Activated CD8-positive, alpha-beta memory T cell treated with anti-CD3 and anti-CD28 coated beads for 24 hours (primary cell): Measurements from ENCODE around the gene HSPBP1.
A peak's percentile ranks its signal among the peaks of the same experiment; 100 is the strongest.

ENCODE experiments used
- DNase-seq: peaks from one replicate; pipeline ENCODE4 v3.0.0-alpha.2; 2020

HSPBP1 gene

DNA sequence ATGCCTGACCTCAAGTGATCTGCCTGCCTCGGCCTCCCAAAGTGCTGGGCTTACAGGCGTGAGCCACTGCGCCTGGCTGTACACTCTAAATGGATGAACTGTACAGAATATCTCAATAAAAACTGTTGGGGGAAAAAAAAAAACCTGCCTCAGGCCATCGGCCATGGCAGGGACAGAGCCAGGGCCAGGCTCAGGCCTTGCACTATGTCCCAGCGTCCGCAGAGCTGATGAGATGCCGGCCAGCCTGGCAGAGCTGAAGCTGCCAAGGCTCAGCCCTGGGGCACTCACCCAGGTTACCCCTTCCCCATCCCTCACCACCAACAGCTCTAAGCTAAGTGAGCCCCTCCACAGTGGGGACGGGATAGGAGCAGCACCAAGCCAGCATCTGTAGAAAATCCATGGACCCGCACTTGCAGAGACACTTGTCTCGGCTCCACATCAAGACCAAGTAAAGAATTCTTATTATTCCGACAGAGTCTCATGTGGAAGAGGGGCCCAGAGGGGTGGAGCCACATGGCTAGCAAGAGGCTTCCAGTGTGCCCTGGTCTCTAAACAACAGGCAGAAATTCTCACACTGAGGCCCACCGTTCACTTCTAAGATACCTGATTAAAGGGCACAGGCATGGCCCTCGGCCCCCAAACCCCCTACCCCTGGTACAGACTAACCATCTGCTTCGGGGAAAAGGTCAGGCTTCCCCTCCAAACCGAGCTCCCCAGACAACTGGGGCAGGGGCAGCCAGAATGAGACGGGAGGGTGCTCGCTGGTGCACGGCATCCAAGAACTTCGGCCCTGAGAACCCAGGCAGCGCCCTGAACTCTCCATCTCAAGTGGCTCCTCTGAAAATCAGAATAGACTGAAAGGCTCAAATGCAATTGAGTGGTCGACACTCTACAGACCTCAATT, 26.9 kb downstream of the HSPBP1 start:
- no peak for DNase-seq

DNA sequence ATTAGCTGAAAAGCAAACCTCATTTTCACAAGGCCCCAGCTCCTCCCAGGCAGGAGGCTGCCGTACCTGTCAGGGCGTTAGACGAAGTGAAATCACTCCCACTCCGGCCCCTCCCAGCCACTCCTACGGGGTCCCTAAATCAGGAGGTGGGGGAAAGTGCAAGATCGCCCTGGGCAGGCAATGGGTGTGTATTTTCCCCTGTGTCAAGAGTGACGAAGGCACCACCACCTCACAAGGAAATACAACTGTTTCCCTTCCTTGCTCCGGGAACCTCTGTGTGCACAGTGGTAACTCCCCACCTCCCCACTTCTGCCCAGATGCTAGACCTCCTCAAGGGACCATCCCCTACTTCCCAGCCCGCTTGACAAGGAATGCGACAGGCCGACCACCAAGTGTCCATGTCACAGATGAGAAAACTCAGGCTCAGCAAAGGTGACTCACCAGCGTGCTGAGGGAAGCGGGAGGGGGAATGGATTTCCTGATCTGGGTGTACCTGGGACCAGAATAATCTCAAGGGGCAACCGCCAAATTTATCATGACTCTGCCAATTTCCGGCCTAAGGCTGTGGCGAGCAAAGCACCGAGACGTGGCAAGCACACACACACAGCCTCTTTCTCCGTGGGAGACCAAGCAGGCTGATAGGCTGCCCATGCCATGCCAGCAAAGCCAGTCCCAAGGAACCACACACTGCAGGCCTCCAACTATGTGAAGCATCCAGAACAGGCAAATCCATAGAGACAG, 28.4 kb downstream of the HSPBP1 start:
- DNase-seq: peak; percentile 74

DNA sequence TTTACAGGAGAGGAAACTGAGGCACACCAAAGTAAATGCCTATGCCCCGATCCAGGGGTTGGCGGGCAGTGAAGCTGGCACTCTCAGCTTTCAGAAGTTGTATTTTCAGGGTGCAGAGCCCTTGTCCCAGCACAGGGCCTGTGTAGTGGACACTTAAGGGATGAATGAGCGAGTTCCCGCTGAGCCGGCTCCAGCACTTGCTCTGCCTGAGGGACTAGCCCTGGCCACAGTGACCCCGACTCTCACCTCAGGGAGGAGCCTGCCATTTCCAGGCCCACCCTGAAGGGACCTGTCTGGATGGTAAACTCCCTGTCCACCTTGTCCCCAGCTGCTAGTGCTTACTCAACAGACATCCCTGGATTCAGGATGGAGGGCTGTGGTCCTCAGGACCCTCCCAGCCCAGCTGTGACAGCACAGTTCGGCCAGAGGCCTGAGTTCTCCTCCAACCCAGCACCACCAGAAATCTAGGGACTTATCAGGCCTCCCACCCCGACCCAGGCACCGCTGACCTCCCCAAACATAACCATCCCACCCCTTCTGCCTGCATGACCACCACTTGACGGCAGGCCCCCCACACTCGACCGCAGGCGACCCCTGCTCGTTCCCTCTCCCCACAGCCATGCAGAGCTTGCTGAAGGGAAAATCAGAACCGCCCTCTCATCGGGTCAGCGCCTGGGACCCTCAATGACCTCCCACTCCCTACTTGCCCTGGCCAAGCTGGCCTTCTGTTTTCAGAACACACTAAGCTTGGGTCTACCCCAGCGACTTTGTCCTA, 29.5 kb downstream of the HSPBP1 start:
- DNase-seq: no peak

DNA sequence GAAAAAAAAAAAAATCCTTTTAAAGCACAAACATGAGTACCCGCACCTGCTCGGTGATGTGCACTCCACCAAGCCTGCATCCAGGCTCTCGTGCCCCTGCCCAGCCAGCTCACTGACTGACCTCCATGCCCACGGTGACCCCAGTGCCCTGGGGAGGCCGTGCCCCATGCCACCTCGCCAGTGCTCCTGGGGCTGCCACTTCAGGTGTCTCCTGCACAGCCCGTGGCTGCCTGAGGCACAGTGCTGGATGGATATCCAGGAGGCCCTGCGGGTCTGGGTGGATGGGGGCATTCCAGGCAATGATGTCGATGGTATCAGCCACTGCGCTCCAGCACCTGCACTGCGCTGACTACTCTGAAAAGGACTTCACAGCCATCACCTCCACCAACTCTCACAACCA, 30.1 kb downstream of the HSPBP1 start:
- DNase-seq: no peak

DNA sequence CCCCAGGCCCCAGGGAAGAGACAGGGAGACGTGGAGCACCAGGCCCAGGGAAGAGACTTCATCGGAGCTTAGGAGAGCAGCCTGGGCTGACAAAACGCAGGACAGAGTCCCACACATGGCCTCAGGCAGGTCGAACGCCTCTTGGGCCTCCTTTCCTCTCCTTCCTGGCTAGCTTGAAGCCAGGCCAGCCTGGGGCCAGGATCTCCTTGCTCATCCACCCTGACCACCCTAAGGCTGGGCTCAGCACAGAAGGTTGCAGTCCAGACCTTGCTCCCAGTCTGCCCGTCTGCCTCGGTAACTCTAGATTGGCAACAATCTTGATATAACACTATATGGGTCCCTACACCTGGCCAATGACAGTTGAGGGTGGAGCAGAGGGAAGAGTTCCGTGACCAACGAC, 31.2 kb downstream of the HSPBP1 start:
- no peak for DNase-seq

DNA sequence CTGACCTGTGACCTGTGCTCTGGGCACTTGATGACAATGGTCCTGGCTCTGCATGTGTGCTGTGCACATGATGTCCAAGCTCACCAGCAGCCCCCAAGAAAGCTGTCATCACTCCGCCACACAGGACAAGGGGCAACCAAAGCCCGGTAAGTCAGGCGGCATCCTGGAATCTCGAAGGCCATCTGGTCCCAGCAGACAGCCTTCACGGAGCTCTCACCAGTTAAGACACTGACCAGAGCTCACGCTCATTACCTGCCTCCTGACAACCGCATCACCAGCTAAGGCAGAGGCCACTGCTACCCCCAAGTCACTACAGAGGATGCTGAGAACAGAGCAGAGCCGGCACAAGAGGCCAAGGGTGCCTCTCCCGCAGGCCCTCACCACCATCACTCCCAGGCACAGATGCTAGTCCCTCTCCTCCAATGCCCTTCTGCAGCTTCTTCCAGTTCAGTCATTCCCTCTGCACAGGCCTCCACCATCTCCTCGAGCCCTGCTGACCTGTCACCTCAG, 31.7 kb downstream of the HSPBP1 start:
- DNase-seq: no peak

DNA sequence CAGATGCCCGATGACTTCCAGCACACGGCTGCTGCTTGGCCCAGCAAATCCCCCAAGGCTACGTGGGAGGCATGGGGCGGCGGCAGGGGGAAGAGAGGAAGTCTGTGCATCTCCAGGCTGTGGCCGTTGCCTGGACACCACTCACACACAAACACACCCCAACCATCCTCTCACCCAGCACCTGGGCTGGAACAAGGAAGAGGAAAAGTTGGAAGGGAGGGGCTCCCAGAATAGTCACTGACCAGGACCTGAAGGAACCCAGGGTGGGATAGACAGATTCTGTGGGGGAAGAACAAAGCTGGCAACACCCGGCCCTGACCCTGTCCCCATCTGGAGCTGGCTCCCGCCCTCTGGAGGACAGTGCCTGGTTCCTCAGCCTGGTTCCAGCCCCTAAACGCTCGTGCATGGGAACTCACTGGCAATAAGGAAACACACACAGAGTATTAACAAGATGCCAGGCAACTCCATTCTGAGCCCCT, 32.2 kb downstream of the HSPBP1 start:
- DNase-seq: no peak

DNA sequence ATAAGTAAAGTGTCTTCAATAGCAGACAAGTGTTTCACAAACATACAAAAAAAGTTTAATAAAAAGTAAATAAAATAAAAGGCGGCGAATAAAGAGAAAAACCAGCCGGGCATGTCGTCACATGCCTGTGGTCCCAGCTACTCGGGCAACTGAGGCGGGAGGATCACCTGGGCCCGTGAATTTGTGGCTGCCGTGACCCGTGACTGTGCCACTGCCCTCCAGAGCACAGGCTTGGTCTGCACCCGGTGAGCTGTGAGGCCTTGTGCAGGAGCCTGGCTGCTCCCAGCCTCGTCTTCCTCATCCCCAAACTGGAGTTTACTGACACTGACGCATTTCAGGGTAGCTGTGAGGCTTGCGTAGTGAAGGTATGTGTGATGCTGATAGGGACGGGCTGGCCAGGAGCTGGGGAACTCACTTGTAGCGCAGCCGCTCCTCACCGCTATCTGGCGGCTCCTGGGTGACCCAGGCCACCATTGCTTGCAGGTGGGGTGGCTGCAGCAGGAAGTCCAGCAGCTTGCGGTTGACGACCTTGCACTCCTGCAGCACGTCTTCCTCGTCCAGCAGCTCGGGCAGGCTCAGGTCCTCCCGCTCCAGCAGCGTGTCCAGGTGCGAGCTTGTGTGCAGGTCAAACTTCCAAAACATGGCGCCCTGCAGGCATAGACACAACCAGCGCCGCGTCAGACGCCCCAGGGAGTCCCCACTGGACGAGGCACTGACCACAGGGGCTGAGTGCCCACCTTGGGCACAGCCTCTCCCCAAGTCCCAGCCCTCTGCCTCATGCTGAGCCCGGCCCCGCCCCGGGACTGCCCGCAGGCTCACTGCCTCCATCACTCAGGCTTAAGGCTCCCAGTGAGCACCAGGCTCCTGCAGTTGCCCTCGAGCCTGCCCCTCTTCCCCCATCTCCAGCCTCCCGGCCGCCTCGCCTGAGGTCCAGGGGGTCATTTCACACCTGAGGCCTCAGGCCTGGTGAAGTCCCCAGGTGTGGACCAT, 33.2 kb downstream of the HSPBP1 start:
- DNase-seq: no peak

DNA sequence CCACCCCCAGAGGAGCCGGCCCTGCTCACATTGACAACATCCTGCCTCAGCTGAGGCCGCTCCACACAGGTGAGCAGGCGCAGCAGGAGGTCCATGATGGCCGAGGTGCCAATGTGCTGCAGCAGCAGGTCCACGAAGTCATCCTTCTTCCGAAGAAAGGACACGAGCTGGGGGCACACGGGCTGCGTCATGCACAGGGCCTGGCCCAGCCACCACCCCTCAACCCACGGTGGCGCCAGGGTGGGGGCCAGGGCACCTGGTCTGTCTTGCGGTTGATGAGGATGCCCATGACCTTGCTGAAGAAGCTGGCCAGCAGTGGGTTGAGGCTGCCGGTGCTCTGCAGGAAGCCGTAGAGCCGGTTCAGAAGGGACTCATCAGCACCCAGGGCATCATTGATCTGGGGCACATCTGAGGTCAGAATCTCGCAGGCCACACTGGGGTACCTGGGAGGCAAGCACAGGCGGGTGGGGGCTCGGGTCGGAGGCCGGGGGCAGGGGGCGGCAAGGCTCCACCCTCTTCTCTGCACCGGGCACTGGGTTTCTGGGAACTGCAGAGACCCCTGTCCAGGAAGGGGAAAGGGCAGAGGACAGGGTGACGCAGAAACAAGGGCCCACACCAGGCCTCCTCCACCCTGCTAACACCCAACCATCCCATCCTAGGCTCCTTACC, 34.5 kb downstream of the HSPBP1 start:
- DNase-seq: no peak

DNA sequence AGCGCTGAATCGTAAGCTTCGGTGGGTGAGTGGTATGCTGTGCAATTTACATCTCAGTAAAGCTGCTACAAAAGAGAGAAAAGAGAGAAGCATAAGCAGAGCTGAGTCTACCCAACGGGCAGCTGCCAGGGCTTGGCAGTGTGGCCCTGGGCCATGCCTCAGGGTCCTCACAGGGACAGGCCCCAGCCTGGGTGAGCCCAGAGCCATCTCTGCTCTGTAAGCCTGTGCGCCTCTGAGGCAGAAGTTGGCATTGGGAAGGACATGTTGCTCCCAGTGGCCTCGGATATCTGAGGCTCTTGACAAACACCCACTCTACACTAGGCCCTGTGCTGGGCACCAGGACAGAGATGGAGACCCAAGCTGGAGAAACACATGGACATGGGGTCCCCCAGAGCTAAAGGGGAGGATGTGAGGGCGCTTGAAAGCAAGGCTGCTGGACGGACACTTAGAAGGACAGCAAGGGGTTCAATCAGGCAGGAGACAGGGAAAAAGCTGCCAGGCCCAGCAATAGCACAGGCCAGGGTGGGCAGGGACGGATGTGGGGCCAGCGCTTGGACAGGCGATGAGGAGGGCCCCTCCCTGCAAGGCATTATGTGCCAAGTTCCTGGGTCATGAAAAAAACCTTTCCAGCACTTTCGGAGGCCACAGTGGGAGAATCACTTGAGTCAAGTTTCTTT, 35.8 kb downstream of the HSPBP1 start:
- DNase-seq: no peak

DNA sequence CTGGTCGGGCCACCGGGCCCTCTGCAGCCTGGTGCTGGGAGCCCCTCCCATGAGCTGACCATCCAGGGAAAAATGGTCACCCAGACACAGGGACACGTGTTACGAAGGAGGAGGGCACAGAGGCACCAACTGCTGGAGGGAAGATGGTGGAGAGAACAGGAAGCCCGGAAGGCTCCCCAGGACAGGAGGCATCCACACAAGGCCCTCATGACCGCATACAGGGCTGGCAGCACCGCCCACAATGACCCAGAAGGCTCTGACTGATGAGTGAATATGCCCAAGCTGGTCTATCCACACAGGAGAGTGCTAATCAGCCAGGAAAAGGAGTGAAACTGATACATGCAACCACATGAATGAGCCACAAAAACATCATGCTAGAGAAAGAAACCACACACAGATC, 37.4 kb downstream of the HSPBP1 start:
- no peak for DNase-seq

DNA sequence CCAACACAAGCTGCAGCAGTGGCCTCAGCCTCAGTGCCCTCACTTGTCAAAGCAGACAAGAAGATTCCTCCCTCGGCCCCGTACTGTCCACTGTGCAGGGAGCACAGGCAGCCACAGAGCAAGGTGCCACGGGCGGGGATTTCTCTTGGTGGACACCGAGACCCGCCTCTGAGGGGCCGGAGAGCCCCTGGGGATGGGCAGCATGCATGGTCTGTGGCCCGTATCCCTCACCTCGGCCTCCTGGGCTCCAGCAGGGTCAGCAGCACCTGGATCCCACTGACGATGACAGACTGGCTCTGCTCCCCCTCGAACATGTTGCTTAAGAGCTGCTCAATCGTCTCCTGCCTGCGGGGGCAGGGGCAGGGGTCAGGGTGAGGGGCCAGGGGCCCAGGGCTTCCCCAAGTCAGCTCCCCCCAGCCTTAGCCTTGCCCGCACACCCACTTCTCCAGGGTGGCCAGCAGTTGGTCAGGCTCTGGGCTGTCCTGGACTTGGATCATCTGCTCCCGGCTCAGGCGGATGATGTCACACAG, 37.9 kb downstream of the HSPBP1 start:
- no peak for DNase-seq

DNA sequence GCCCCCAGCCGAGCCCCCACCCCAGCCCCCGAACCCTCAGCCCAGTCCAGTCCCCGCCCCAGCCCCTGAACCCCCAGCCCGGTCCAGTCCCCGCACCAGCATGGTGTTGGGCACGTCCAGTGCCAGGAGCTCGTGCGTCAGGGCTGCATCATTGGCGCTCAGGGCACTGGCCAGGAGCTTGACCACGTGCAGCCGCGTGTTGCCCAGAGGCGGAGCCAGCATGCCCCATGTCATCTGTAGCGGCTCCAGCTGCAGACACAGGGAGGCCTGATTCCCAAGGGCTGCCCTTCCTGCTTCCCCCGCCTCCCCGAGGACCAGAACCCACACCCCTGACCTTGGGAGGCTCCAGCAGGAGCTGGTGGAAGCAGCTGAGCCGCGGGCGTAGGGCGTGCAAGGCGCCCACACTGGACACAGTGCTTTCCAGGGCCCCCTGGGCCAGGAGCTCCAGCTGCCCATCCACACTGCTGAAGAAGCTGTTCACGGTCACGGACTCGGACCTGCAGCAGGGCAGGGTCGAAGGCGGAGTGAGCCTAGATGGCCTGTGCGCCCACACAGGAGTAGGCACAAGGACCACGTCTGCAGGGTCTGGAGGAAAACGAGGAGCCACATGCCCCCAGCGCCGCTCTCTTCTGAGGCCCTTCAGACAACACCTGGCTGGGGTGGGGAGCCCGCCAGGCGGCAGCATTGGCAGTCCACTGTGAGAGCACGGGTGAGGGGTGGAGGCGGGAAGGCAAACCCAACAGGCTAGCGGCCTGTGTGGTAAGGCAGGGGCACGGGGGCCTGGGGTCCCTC, 38.6 kb downstream of the HSPBP1 start:
- no peak for DNase-seq

DNA sequence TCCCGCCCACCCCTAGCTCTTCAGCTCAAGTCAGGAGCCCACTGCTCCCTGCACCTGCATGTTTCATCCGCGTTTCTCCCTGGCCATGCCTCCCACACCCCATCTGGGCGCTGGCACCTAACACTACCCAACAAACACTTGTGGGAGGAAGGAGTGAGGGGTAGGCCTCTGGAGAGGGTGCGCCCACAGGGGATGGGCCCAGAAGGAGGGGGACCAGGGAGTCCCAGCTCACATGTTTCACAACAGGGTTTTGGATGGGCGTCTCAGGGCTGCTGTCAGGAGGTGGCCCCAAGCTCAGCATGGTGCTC, 39.2 kb downstream of the HSPBP1 start:
- no peak for DNase-seq

DNA sequence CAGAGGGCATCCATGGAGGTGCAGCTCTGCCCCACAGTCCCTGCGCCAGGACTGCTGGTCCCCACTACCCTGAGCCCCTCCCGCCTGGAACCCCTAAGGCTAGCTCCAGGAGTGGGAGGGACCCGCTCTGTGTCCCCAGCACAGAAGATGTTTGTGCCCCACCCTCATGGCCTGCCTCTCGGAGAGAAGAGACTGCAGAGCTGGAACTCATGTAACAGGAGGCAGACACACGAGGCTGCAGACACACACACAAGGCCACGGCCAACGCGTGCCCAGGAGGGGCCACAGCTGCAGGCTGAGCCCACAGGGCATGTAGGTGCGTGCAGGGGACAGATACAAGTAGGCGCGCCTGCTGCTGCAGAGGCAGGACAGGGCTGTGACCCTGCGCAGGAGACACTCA, 40.9 kb downstream of the HSPBP1 start:
- no peak for DNase-seq

DNA sequence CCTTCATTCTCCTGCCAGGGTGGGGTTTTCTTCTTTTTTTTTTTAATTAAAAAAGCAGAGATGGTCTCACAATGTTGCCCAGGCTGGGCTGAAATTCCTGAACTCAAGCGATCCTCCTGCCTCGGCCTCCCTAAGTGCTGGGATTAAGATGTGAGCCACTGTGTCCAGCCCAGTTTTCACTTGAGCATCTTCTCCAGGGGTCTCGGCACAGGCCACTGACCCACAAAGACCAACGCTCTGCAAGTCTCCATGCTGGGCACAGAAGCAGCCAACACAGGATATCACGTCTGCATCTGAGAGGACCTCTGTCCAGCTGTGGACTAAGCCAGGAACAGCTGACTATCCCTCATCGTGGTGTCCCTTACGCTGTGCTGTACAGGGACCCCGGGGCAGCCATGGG, 41.9 kb downstream of the HSPBP1 start:
- DNase-seq: no peak

DNA sequence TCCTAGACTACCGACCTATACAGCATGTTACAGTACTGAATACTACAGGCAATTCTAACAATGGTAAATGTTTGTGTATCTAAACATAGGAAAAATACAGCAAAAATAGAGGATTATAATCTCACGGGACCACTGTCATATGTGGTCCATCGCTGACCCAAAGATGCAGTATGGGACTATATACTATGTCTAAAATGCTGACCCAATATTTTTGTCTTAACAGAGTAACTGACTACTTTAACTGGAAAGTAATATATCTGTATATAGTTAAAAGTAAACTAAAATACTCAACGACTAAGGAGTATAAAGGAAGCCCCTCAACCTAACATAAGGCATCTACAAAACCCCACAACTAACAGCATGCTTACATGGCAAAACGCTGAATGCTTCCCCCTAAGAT, 46.9 kb downstream of the HSPBP1 start:
- no peak for DNase-seq

DNA sequence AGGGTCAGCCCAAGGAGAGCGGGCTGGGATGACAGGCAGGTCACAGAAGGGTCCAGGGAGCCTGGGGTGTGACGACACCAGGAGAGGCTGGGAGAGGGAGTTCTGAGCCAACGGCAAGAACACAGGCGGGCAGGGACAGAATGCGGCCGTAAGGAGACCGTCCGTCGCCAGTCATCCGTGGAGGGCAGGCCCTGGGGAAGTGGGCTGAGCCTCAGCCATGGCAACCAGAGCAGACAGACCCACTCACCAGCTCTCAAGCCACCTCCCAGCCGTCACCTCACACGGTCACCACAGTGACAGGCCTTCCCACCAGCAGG, 47.7 kb downstream of the HSPBP1 start:
- no peak for DNase-seq

DNA sequence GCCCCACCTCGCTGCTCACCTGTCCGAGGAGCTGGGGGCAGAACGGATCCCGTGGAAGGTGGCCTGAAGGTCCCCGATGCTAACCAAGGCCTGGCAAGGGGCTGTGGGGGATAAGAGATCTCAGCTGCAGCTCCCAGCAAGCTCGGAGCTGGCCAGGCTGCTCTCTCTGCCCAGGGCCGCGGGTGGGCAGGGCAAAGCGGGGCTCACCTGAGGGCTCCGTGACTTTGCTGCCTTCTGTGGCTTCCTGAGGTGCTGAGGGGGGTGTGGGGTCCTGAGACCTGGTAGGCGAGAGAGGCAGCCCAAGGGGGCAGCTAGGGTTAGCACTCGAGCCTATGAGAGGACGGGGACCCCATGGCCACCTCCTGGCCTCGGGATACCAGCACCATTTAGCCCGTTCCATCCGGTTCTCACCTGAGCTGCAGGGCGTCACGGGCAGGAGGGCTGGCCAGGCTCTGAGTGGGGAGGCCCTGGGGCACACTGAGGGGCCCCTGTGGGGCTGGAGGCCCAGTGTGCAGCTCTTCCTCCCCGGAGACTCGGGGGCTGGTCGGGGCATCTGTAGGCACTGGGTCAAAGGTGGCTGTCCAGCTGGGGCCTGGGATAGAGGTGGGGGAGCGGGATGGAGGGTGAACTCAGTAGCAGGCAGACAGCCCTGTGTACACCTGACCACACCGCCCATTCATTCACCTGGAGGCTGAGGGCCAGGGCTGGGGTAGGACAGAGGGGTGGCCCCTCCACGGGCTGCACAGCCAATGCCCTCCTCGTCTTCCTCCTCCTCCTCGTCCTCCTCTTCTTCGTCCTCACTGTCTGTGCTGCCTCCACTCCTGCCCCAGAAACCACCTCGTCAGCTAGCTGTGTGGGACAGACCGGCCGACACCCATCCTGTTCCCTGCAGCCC, 48.3 kb downstream of the HSPBP1 start:
- DNase-seq: no peak
